Body of pancreas (tissue), 4 donors: ENCODE measurements around the gene DSCAM. TPM values are rescaled to one million over a fixed set of nuclear protein-coding genes. Genes with fewer than 3 reads are reported as not detected.

Source experiments
- ATAC-seq: fragments of 150-250 bp; one replicate; pipeline ENCODE4 v1.9.1; 2016
- DNase-seq, 4 donors: peaks; one replicate each; pipeline ENCODE4 v3.0.0-alpha.2; 2019
- H3K27ac ChIP-seq, 4 donors: fragments of 200-600 bp; sonication (generic); 1 replicate in 3 of 4; 2 replicates in 1 of 4; pipeline versions ENCODE4 v1.5.1 to v1.6.1; 2016 to 2019; ENCODE audit warnings: mild to moderate bottlenecking in 1 of 4, mixed read lengths in 1 of 4, moderate library complexity in 1 of 4
- H3K27me3 ChIP-seq, 2 donors: fragments of 200-600 bp; sonication (generic); one replicate each; pipeline ENCODE4 v1.6.0; 2016; ENCODE audit warnings: mild to moderate bottlenecking in 1 of 2
- H3K36me3 ChIP-seq, 2 donors: fragments of 200-600 bp; sonication (generic); replicated peaks in 1 of 2; 2 replicates each; pipeline ENCODE4 v1.5.1; 2016; ENCODE audit warnings: low read depth in 2 of 2; ENCODE audit not compliant: insufficient read depth in 1 of 2
- H3K4me1 ChIP-seq: fragments of 200-600 bp; sonication (generic); one replicate; pipeline ENCODE4 v1.6.0; 2016
- H3K4me3 ChIP-seq, 2 donors: fragments of 200-600 bp; sonication (generic); 1 replicate in 1 of 2; 2 replicates in 1 of 2; pipeline ENCODE4 v1.5.1; 2016 to 2019
- H3K9me3 ChIP-seq, 3 donors: fragments of 200-600 bp; sonication (generic); 1 replicate in 2 of 3; 2 replicates in 1 of 3; pipeline ENCODE4 v1.5.1; 2016
- CTCF ChIP-seq, 7 experiments: fragments of 450-650 bp in 4 of 7; fragments of 200-600 bp in 3 of 7; sonication (generic) in 3 of 7; IDR thresholded peaks; one replicate each; pipeline ENCODE4 v1.5.1; 2016 to 2019; ENCODE audit warnings: antibody characterized with exemption in 7 of 7
- POLR2A ChIP-seq, 3 donors: fragments of 450-650 bp; IDR thresholded peaks; one replicate each; pipeline ENCODE4 v1.6.1; 2016; ENCODE audit warnings: antibody characterized with exemption in 3 of 3, mild to moderate bottlenecking in 2 of 3
- WGBS, 2 donors: methylation state at CpG; one replicate each; pipeline ENCODE4 v1.1.5; 2017; 5-methylcytosine and 5-hydroxymethylcytosine counted together
- intact Hi-C: fragments of 100-400 bp; cut with DNase I; formaldehyde crosslinking; loops from one replicate; pipeline ENCODE4 v1.15.1; 2023
- total RNA-seq, 2 donors: library from RNA; depleted of rRNA; stranded (reverse); fragments of >200 nt; gene quantifications; one replicate each; pipeline ENCODE4 v1.1.0, GENCODE V29; 2016

Gene DSCAM
- total RNA-seq, 2 donors from 2014 or later = 0.26 TPM; not detected in 1

- ATAC-seq = no peak
- no peaks in the 10 kb centered on the region for H3K9me3 ChIP-seq
- 42 to 56% methylated on average over 3 of the region's 3 CpGs for WGBS, 2 donors
- no peak overlapping the region for H3K27ac ChIP-seq
- H3K4me3 ChIP-seq = no peak overlapping the region
- no peaks in the 10 kb centered on the region for H3K4me1 ChIP-seq
- intact Hi-C loops = no loop called here
- DNase-seq = no peak
- TF ChIP-seq POLR2A (IDR thresholded peaks at IDR 0.05) = no peak
- H3K27me3 ChIP-seq = no peaks in the 10 kb centered on the region
- no peaks in the 10 kb centered on the region for H3K36me3 ChIP-seq
Observed at GRCh38 chr21:40736145-40736544, 110.8 kb downstream of the DSCAM start.

- Histone ChIP-seq H3K9me3 (no peaks in the 10 kb centered on the region), H3K4me3 (no peak overlapping the region), H3K36me3 (no peaks in the 10 kb centered on the region), H3K4me1 (no peaks in the 10 kb centered on the region), H3K27me3 (no peaks in the 10 kb centered on the region), H3K27ac (no peak overlapping the region)
- 63 to 65% methylated on average over 3 of the region's 3 CpGs for WGBS, 2 donors
- TF ChIP-seq POLR2A (IDR thresholded peaks at IDR 0.05) (no peak), CTCF (IDR thresholded peaks at IDR 0.05) (no peak)
- intact Hi-C loops = no loop called here
- no peak for ATAC-seq
- no peak for DNase-seq
Observed at GRCh38 chr21:40733024-40733397, 113.9 kb downstream of the DSCAM start.

- Histone ChIP-seq H3K27ac (no peak overlapping the region), H3K9me3 (no peaks in the 10 kb centered on the region), H3K27me3 (no peaks in the 10 kb centered on the region), H3K4me3 (no peak overlapping the region), H3K36me3 (no peaks in the 10 kb centered on the region), H3K4me1 (no peaks in the 10 kb centered on the region)
- 38 to 39% methylated on average over 4 of the region's 4 CpGs for WGBS, 2 donors
- DNase-seq = no peak
- no peak for TF ChIP-seq CTCF (IDR thresholded peaks at IDR 0.05)
- TF ChIP-seq POLR2A (IDR thresholded peaks at IDR 0.05) = no peak
- ATAC-seq = no peak
- intact Hi-C loops = no loop called here
Observed at GRCh38 chr21:40732253-40733023, 114.5 kb downstream of the DSCAM start.

- H3K27me3 ChIP-seq = no peaks in the 10 kb centered on the region
- H3K27ac ChIP-seq = no peak overlapping the region
- DNase-seq = no peak
- no peak overlapping the region for H3K4me3 ChIP-seq
- no peaks in the 10 kb centered on the region for H3K36me3 ChIP-seq
- TF ChIP-seq CTCF (IDR thresholded peaks at IDR 0.05) = no peak
- no peak for TF ChIP-seq POLR2A (IDR thresholded peaks at IDR 0.05)
- 89 to 100% methylated on average over 1 of the region's 1 CpG for WGBS, 2 donors
- intact Hi-C loops = no loop called here
- no peak for ATAC-seq
- H3K9me3 ChIP-seq = no peaks in the 10 kb centered on the region
- no peaks in the 10 kb centered on the region for H3K4me1 ChIP-seq
Observed at GRCh38 chr21:40731206-40731605, 115.8 kb downstream of the DSCAM start.

GRCh38 chr21:40730426-40730800 is 116.5 kb downstream of the DSCAM start:
- ATAC-seq (no peak), DNase-seq (no peak)
- H3K27me3 ChIP-seq = no peaks in the 10 kb centered on the region
- no peaks in the 10 kb centered on the region for H3K36me3 ChIP-seq
- no peaks in the 10 kb centered on the region for H3K4me1 ChIP-seq
- H3K4me3 ChIP-seq = no peak overlapping the region
- no peak overlapping the region for H3K27ac ChIP-seq
- intact Hi-C loops = no loop called here
- H3K9me3 ChIP-seq = no peaks in the 10 kb centered on the region
- TF ChIP-seq CTCF (IDR thresholded peaks at IDR 0.05) (no peak), POLR2A (IDR thresholded peaks at IDR 0.05) (no peak)
- WGBS, 2 donors = 71 to 74% methylated on average over 7 of the region's 7 CpGs
